ENCODE data around the gene PFKFB2.
A peak's percentile ranks its signal among the peaks of the same experiment; 100 is the strongest.

Gene PFKFB2

DNA sequence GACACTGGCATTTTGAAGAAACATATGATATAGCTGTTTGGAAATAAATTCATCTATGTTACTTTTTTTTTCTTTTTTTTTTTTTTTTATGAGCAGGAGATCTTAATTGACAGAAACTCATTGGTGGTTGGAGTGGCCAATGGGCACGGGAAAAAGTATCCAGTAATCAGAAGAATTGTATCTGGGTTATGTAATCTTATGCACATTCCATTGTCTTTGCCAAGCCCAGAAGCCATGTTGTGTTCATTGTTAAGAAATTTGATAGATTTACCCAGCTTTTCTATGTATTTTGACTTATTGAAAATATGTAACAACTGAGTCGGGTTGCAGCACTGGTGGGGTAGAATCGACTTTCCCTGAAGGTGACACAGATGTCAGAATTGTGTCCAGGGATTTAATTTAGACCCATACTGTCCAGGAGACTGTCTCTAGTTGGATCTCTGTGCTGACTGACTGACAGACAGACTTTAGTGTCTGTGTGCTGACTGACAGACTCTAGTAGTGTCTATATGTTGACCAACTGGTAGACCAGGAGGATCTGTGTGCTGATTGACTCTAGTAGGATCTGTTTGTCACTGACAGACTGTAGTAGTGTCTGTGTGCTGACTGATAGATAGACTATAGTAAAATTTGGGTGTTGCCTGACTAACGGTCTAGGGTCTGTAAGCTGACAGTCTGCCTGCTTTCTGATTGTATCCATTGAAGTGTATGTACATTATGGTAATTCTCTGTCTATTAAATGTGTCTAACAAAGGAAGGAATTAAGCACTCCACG, 23.3 kb downstream of the PFKFB2 start:
- no peak overlapping the region for H3K4me3 ChIP-seq (ENCODE audit: low read depth, low read length)
- TF ChIP-seq, protein P1, sequence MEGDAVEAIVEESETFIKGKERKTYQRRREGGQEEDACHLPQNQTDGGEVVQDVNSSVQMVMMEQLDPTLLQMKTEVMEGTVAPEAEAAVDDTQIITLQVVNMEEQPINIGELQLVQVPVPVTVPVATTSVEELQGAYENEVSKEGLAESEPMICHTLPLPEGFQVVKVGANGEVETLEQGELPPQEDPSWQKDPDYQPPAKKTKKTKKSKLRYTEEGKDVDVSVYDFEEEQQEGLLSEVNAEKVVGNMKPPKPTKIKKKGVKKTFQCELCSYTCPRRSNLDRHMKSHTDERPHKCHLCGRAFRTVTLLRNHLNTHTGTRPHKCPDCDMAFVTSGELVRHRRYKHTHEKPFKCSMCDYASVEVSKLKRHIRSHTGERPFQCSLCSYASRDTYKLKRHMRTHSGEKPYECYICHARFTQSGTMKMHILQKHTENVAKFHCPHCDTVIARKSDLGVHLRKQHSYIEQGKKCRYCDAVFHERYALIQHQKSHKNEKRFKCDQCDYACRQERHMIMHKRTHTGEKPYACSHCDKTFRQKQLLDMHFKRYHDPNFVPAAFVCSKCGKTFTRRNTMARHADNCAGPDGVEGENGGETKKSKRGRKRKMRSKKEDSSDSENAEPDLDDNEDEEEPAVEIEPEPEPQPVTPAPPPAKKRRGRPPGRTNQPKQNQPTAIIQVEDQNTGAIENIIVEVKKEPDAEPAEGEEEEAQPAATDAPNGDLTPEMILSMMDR (IDR thresholded peaks at IDR 0.05; ENCODE audit: low read depth, low read length, missing control alignments): no peak
- in situ Hi-C loops (cut with HindIII; ENCODE audit: low sequenced_read_pairs): no loop called here
- DNase-seq (ENCODE audit: low read depth): no peak

GRCh38 chr1:207077012-207077411, 23.9 kb downstream of the PFKFB2 start:
- in situ Hi-C loops (cut with HindIII; ENCODE audit: low sequenced_read_pairs): no loop called here
- no peak for DNase-seq (ENCODE audit: low read depth)
- TF ChIP-seq, protein P1 (IDR thresholded peaks at IDR 0.05; ENCODE audit: low read depth, low read length, missing control alignments): no peak
- H3K4me3 ChIP-seq (ENCODE audit: low read depth, low read length): no peak overlapping the region

GRCh38 chr1:207077470-207078377, 24.6 kb downstream of the PFKFB2 start:
- TF ChIP-seq, protein P1 (IDR thresholded peaks at IDR 0.05; ENCODE audit: low read depth, low read length, missing control alignments): peak; percentile 94
- peak; percentile 76 for DNase-seq (ENCODE audit: low read depth)
- H3K4me3 ChIP-seq (ENCODE audit: low read depth, low read length): no peak overlapping the region
- in situ Hi-C loops (cut with HindIII; ENCODE audit: low sequenced_read_pairs): no loop called here

- TF ChIP-seq, protein P1 (IDR thresholded peaks at IDR 0.05; ENCODE audit: low read depth, low read length, missing control alignments): no peak
Measured at GRCh38 chr1:207078578-207079132, 25.6 kb downstream of the PFKFB2 start.

DNA sequence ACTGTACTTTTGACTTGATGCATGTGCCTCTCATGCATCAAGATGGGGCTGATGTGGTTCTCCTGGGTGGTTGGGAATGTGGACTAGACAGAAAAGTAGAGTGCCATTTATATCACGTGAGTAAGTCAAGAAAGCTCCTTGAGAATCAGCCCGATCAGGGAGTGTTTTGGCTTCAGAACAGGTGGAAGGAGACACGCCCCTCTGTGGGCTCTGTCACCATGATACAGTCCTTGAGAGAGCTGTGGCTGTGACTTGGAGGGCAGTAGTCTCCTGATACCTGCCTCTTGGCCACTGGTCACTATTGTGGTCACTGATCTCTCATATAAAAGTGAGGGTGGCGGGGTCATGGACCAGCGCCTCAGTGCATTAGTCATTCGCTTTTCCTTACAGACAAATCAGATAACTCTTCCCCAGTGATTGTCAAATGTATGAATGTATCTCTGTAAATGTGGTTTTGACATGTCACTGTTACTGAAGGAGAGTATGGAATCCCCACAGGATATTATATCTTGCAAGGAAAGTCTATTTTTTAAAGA, 26.7 kb downstream of the PFKFB2 start:
- in situ Hi-C loops (cut with HindIII; ENCODE audit: low sequenced_read_pairs): no loop called here
- H3K4me3 ChIP-seq (ENCODE audit: low read depth, low read length): no peak overlapping the region
- no peak for DNase-seq (ENCODE audit: low read depth)
- TF ChIP-seq, protein P1 (IDR thresholded peaks at IDR 0.05; ENCODE audit: low read depth, low read length, missing control alignments): no peak

More at GRCh38 chr1:207078578-207079132, 25.6 kb downstream of the PFKFB2 start:
- DNase-seq (ENCODE audit: low read depth): no peak
- in situ Hi-C loops (cut with HindIII; ENCODE audit: low sequenced_read_pairs): no loop called here
- no peak overlapping the region for H3K4me3 ChIP-seq (ENCODE audit: low read depth, low read length)

DNA sequence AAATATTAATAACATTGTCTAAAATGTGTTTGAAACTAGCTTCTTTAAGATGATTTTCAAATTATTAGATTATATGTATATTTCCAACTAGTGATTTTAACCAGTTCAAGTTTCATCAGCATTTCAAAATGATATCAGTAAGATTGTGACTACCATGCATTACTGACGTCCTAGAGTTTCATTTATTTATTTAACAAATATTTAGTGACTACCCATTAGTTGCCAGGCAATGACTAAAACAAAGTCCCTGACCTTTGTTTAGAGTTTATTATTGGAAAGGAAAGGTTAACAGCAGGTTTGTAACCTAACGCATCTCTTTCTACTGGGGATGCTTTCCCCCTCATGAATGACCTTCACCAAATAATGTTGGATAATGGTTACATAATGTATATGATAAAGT, 28.0 kb downstream of the PFKFB2 start:
- H3K4me3 ChIP-seq (ENCODE audit: low read depth, low read length): no peak overlapping the region
- DNase-seq (ENCODE audit: low read depth): no peak
- in situ Hi-C loops (cut with HindIII; ENCODE audit: low sequenced_read_pairs): no loop called here
- TF ChIP-seq, protein P1 (IDR thresholded peaks at IDR 0.05; ENCODE audit: low read depth, low read length, missing control alignments): no peak

Measured in astrocyte of the cerebellum (primary cell).